Measurements from ENCODE around the gene PIGS. TPM values are rescaled to one million over a fixed set of nuclear protein-coding genes. Genes with fewer than 3 reads are reported as not detected.
A peak's percentile ranks its signal among the peaks of the same experiment; 100 is the strongest.

PIGS gene
- total and polyA plus RNA-seq, 2 of the 13 experiments (the other 11 are each of a cell fraction or from before 2014, with no cell fraction given) = 31.7 to 42.6 TPM

DNA sequence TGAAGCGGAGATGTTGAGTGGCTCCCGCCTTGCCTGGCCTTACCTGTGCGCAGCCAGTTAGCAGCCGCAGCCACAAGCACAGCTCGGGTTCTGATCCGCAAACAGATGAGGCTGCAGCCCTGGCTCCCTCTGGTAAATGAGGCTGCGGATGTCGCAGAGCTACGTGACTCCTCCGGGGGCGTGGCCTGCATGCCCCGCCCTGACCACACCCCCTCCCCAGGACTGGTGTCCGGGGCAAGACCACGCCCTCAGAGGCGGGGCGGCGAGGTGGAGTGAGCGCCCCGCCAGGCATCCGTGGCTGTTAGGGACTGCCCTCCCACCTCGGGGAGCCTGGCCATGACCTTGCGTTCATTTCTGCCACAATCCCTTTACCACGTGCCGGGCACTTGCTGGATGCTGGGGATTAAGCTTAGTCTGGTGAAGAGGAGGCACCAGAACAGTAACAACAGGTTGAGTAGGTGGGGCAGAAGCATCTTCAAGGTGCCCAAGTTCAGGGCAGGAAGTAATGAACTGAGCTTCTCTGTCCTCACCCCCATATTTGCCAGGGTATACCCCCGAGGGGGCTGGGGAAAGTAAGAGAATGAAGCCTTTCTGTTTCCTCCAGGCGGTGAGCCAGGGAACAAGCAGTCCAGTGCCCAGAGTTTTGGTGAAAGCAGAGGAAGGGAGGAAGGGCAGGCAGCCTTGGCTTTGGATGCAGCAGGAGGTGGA is 5.6 kb upstream of the PIGS start, which contains the start of gene ALDOC (continued):
- TF ChIP-seq, protein P1, sequence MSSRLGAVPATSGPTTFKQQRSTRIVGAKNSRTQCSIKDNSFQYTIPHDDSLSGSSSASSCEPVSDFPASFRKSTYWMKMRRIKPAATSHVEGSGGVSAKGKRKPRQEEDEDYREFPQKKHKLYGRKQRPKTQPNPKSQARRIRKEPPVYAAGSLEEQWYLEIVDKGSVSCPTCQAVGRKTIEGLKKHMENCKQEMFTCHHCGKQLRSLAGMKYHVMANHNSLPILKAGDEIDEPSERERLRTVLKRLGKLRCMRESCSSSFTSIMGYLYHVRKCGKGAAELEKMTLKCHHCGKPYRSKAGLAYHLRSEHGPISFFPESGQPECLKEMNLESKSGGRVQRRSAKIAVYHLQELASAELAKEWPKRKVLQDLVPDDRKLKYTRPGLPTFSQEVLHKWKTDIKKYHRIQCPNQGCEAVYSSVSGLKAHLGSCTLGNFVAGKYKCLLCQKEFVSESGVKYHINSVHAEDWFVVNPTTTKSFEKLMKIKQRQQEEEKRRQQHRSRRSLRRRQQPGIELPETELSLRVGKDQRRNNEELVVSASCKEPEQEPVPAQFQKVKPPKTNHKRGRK (CRISPR knock-in tag; IDR thresholded peaks at IDR 0.05) = no peak
- no peak for TF ChIP-seq REL (CRISPR knock-in tag; conservative IDR thresholded peaks at IDR 0.05)
- TF ChIP-seq, protein P2, sequence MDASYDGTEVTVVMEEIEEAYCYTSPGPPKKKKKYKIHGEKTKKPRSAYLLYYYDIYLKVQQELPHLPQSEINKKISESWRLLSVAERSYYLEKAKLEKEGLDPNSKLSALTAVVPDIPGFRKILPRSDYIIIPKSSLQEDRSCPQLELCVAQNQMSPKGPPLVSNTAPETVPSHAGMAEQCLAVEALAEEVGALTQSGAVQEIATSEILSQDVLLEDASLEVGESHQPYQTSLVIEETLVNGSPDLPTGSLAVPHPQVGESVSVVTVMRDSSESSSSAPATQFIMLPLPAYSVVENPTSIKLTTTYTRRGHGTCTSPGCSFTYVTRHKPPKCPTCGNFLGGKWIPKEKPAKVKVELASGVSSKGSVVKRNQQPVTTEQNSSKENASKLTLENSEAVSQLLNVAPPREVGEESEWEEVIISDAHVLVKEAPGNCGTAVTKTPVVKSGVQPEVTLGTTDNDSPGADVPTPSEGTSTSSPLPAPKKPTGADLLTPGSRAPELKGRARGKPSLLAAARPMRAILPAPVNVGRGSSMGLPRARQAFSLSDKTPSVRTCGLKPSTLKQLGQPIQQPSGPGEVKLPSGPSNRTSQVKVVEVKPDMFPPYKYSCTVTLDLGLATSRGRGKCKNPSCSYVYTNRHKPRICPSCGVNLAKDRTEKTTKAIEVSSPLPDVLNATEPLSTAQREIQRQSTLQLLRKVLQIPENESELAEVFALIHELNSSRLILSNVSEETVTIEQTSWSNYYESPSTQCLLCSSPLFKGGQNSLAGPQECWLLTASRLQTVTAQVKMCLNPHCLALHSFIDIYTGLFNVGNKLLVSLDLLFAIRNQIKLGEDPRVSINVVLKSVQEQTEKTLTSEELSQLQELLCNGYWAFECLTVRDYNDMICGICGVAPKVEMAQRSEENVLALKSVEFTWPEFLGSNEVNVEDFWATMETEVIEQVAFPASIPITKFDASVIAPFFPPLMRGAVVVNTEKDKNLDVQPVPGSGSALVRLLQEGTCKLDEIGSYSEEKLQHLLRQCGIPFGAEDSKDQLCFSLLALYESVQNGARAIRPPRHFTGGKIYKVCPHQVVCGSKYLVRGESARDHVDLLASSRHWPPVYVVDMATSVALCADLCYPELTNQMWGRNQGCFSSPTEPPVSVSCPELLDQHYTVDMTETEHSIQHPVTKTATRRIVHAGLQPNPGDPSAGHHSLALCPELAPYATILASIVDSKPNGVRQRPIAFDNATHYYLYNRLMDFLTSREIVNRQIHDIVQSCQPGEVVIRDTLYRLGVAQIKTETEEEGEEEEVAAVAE (CRISPR knock-in tag; IDR thresholded peaks at IDR 0.05; ENCODE audit: borderline replicate concordance) = peak; percentile 83; the same call in 1 of the 2 replicates
- TF ChIP-seq ZNF205 (CRISPR knock-in tag; IDR thresholded peaks at IDR 0.05) = peak; percentile 95
- no peak for TF ChIP-seq U2AF1 (optimal IDR thresholded peaks at IDR 0.05; ENCODE audit: low read depth, low read length)
- peak; percentile 54; the same call in 1 of the 2 replicates for TF ChIP-seq ARNT2 (CRISPR knock-in tag; IDR thresholded peaks at IDR 0.05; ENCODE audit: low read depth)
- TF ChIP-seq, protein P3, sequence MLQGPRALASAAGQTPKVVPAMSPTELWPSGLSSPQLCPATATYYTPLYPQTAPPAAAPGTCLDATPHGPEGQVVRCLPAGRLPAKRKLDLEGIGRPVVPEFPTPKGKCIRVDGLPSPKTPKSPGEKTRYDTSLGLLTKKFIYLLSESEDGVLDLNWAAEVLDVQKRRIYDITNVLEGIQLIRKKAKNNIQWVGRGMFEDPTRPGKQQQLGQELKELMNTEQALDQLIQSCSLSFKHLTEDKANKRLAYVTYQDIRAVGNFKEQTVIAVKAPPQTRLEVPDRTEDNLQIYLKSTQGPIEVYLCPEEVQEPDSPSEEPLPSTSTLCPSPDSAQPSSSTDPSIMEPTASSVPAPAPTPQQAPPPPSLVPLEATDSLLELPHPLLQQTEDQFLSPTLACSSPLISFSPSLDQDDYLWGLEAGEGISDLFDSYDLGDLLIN (CRISPR knock-in tag; IDR thresholded peaks at IDR 0.05; ENCODE audit: borderline replicate concordance) = no peak
- 0 out of 2 replicates have a peak, but pooled peaks have one; percentile 38 for TF ChIP-seq KMT2B (CRISPR knock-in tag; IDR thresholded peaks at IDR 0.05)
- 0 out of 2 replicates have a peak, but pooled peaks have one; percentile 61 for TF ChIP-seq ZNF747 (CRISPR knock-in tag; IDR thresholded peaks at IDR 0.05; ENCODE audit: borderline replicate concordance)
- no peak for TF ChIP-seq ZNF780A (CRISPR knock-in tag; IDR thresholded peaks at IDR 0.05)
- peak; percentile 46; the same call in 1 of the 2 replicates for TF ChIP-seq GATAD2A (CRISPR knock-in tag; IDR thresholded peaks at IDR 0.05)
- TF ChIP-seq TEAD3 (CRISPR knock-in tag; optimal IDR thresholded peaks at IDR 0.05; ENCODE audit: borderline replicate concordance) = peak; percentile 90
- no peak for TF ChIP-seq FOSL2 (CRISPR knock-in tag; IDR thresholded peaks at IDR 0.05)
- TF ChIP-seq, protein P4, sequence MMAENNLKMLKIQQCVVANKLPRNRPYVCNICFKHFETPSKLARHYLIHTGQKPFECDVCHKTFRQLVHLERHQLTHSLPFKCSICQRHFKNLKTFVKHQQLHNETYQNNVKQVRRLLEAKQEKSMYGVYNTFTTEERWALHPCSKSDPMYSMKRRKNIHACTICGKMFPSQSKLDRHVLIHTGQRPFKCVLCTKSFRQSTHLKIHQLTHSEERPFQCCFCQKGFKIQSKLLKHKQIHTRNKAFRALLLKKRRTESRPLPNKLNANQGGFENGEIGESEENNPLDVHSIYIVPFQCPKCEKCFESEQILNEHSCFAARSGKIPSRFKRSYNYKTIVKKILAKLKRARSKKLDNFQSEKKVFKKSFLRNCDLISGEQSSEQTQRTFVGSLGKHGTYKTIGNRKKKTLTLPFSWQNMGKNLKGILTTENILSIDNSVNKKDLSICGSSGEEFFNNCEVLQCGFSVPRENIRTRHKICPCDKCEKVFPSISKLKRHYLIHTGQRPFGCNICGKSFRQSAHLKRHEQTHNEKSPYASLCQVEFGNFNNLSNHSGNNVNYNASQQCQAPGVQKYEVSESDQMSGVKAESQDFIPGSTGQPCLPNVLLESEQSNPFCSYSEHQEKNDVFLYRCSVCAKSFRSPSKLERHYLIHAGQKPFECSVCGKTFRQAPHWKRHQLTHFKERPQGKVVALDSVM (CRISPR knock-in tag; IDR thresholded peaks at IDR 0.05) = no peak
- TF ChIP-seq RBFOX2 (IDR thresholded peaks at IDR 0.05; ENCODE audit: low read depth, low read length) = peak; percentile 78
- TF ChIP-seq, protein P5, sequence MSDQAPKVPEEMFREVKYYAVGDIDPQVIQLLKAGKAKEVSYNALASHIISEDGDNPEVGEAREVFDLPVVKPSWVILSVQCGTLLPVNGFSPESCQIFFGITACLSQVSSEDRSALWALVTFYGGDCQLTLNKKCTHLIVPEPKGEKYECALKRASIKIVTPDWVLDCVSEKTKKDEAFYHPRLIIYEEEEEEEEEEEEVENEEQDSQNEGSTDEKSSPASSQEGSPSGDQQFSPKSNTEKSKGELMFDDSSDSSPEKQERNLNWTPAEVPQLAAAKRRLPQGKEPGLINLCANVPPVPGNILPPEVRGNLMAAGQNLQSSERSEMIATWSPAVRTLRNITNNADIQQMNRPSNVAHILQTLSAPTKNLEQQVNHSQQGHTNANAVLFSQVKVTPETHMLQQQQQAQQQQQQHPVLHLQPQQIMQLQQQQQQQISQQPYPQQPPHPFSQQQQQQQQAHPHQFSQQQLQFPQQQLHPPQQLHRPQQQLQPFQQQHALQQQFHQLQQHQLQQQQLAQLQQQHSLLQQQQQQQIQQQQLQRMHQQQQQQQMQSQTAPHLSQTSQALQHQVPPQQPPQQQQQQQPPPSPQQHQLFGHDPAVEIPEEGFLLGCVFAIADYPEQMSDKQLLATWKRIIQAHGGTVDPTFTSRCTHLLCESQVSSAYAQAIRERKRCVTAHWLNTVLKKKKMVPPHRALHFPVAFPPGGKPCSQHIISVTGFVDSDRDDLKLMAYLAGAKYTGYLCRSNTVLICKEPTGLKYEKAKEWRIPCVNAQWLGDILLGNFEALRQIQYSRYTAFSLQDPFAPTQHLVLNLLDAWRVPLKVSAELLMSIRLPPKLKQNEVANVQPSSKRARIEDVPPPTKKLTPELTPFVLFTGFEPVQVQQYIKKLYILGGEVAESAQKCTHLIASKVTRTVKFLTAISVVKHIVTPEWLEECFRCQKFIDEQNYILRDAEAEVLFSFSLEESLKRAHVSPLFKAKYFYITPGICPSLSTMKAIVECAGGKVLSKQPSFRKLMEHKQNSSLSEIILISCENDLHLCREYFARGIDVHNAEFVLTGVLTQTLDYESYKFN (CRISPR knock-in tag; conservative IDR thresholded peaks at IDR 0.05) = peak; percentile 64
